ENCODE results near the gene STXBP1. TPM values are rescaled to one million over a fixed set of nuclear protein-coding genes. Genes with fewer than 3 reads are reported as not detected.

The STXBP1 gene
- total and polyA plus RNA-seq, 2 experiments from 2014 or later = 48.6 to 50.4 TPM

- no peak for TF ChIP-seq EZH2 (IDR thresholded peaks at IDR 0.05; ENCODE audit: low read depth, unreplicated experiment)
- no peak for TF ChIP-seq NANOG (IDR thresholded peaks at IDR 0.05; ENCODE audit: borderline replicate concordance)
- no peak for TF ChIP-seq REST (IDR thresholded peaks at IDR 0.05; ENCODE audit: unreplicated experiment)
- TF ChIP-seq ZNF114 (CRISPR knock-in tag; IDR thresholded peaks at IDR 0.05) = no peak
- no peak for TF ChIP-seq CTCF (conservative IDR thresholded peaks at IDR 0.05; ENCODE audit: low read depth in 2 of 2)
- TF ChIP-seq JUNB (IDR thresholded peaks at IDR 0.05; ENCODE audit: unreplicated experiment) = no peak
- TF ChIP-seq ZNF331 (CRISPR knock-in tag; IDR thresholded peaks at IDR 0.05; ENCODE audit: low read depth) = no peak
- no peak for TF ChIP-seq STAT1 (IDR thresholded peaks at IDR 0.05; ENCODE audit: unreplicated experiment)
- TF ChIP-seq CREB1 (CRISPR knock-in tag; IDR thresholded peaks at IDR 0.05; ENCODE audit: low read depth) = no peak
- no peak for TF ChIP-seq ZNF462 (CRISPR knock-in tag; IDR thresholded peaks at IDR 0.05)
- no peak for TF ChIP-seq ETS1 (IDR thresholded peaks at IDR 0.05)
- TF ChIP-seq EZH2phosphoT487 (IDR thresholded peaks at IDR 0.05; ENCODE audit: unreplicated experiment) = no peak
- no peaks in the 10 kb centered on the region for H3K9me3 Mint-ChIP-seq
- Histone ChIP-seq H2AFZ (no peak overlapping the region), H3K4me2 (no peak overlapping the region), H3F3A (replicated peaks; ENCODE audit: low read depth) (no peaks in the 10 kb centered on the region), H3K4me3 (no peak overlapping the region), H3K27me3 (ENCODE audit: insufficient read depth) (no peaks in the 10 kb centered on the region), H3K27ac (ENCODE audit: low read depth) (no peak overlapping the region), H3K36me3 (ENCODE audit: insufficient read depth) (no peaks in the 10 kb centered on the region), H3K79me2 (replicated peaks; ENCODE audit: insufficient read depth) (no peaks in the 10 kb centered on the region), H3K4me1 (ENCODE audit: insufficient read depth) (no peaks in the 10 kb centered on the region), H3K9me2 (ENCODE audit: insufficient read depth) (peaks cover 3% of the 10 kb centered on the region; the same call in 1 of the 2 replicates), H4K20me1 (replicated peaks; ENCODE audit: insufficient read depth) (0 out of 2 replicates have a peak, but pooled peaks cover 3% of the 10 kb centered on the region)
- DNase-seq (ENCODE audit: low spot score) (no peak), ATAC-seq (no peak)
- no peak overlapping the region for H3K4me3 Mint-ChIP-seq
- H3K27me3 Mint-ChIP-seq (ENCODE audit: insufficient read depth, low read depth, poor library complexity) = peaks cover 9% of the 10 kb centered on the region
- H3K27ac Mint-ChIP-seq = no peak overlapping the region
- peaks cover 36% of the 10 kb centered on the region for H3K36me3 Mint-ChIP-seq (ENCODE audit: low read depth)
- H3K4me1 Mint-ChIP-seq = no peaks in the 10 kb centered on the region
These were observed 74.7 kb downstream of the STXBP1 start for GRCh38 chr9:127686461-127687393.

Measured in GM23338 (cell line).